T-cell (primary cell): ENCODE data around the gene CFAP70. TPM values are rescaled to one million over a fixed set of nuclear protein-coding genes. Genes with fewer than 3 reads are reported as not detected.

ENCODE experiments used
- ATAC-seq, 4 experiments: fragments of 200-7000 bp in 3 of 4; fragments of 150-1000 bp in 1 of 4; cut with Tn5 transposase; replicated peaks in 1 of 4; 1 replicate in 3 of 4; 2 replicates in 1 of 4; pipeline ENCODE4 v1.10.0; 2021; ENCODE audit warnings: moderate library complexity in 3 of 4, mild to moderate bottlenecking in 2 of 4, moderate number of reproducible peaks in 1 of 4
- CTCF ChIA-PET, 2 donors: fragments of 300-600 bp; sonication (Branson Sonifier 250); formaldehyde crosslinking; loops; one replicate each; lab custom pipeline; 2022; ENCODE audit warnings: antibody characterized with exemption in 2 of 2; lab: Charles Lee
- POLR2A ChIA-PET, 2 donors: fragments of 300-600 bp; sonication (Branson Sonifier 250); formaldehyde crosslinking; loops; one replicate each; lab custom pipeline; 2022; ENCODE audit warnings: antibody characterized with exemption in 2 of 2; lab: Charles Lee
- DNase-seq, 35 experiments: peaks; one replicate each; pipeline versions ENCODE4 v3.0.0 to v3.0.0-alpha.2; 2013 to 2023
- H3K27ac ChIP-seq: one replicate; pipeline ENCODE4 v1.5.1; 2013; ENCODE audit warnings: low read length
- H3K27me3 ChIP-seq, 2 experiments: replicated peaks in 1 of 2; 1 replicate in 1 of 2; 2 replicates in 1 of 2; pipeline versions ENCODE4 v1.6.1 to v1.7.0; 2013; ENCODE audit warnings: low read length in 1 of 2, mixed read lengths in 1 of 2; ENCODE audit not compliant: control insufficient read depth in 2 of 2, insufficient read depth in 2 of 2; ENCODE audit errors: extremely low read depth in 1 of 2
- H3K36me3 ChIP-seq, 2 donors: 1 replicate in 1 of 2; 2 replicates in 1 of 2; pipeline versions ENCODE4 v1.6.1 to v1.7.0; 2013; ENCODE audit warnings: low read length in 1 of 2; ENCODE audit not compliant: control insufficient read depth in 2 of 2, insufficient read depth in 1 of 2; ENCODE audit errors: extremely low read depth in 1 of 2
- H3K4me1 ChIP-seq, 2 experiments: 1 replicate in 1 of 2; 2 replicates in 1 of 2; pipeline versions ENCODE4 v1.6.1 to v1.7.0; 2013; ENCODE audit warnings: low read length in 2 of 2, mixed read lengths in 1 of 2; ENCODE audit not compliant: insufficient read depth in 2 of 2, control insufficient read depth in 1 of 2; ENCODE audit errors: extremely low read depth in 1 of 2
- H3K4me3 ChIP-seq, 2 donors: 1 replicate in 1 of 2; 2 replicates in 1 of 2; pipeline versions ENCODE4 v1.5.1 to v1.7.0; 2013; ENCODE audit warnings: mild to moderate bottlenecking in 2 of 2, low read length in 1 of 2, moderate library complexity in 1 of 2; ENCODE audit not compliant: control insufficient read depth in 1 of 2; ENCODE audit errors: extremely low read depth in 1 of 2
- H3K9me3 ChIP-seq: 2 replicates; pipeline ENCODE4 v1.7.0; 2013
- H3K27ac Mint-ChIP-seq, 2 donors: one replicate each; pipeline ENCODE4 v1.8.0; 2020 to 2021; ENCODE audit warnings: mild to moderate bottlenecking in 2 of 2, mixed read lengths in 2 of 2
- H3K27me3 Mint-ChIP-seq, 2 donors: one replicate each; pipeline ENCODE4 v1.8.0; 2021 to 2022; ENCODE audit warnings: mixed read lengths in 2 of 2
- H3K36me3 Mint-ChIP-seq: one replicate; pipeline ENCODE4 v1.8.0; 2021; ENCODE audit warnings: mixed read lengths
- H3K4me1 Mint-ChIP-seq, 3 donors: one replicate each; pipeline ENCODE4 v1.8.0; 2020 to 2022; ENCODE audit warnings: mixed read lengths in 3 of 3, mild to moderate bottlenecking in 1 of 3
- H3K4me3 Mint-ChIP-seq, 3 donors: one replicate each; pipeline ENCODE4 v1.8.0; 2020 to 2022; ENCODE audit warnings: mild to moderate bottlenecking in 3 of 3, mixed read lengths in 3 of 3, moderate library complexity in 3 of 3
- H3K9me3 Mint-ChIP-seq, 3 donors: one replicate each; pipeline ENCODE4 v1.8.0; 2020 to 2022; ENCODE audit warnings: mixed read lengths in 3 of 3
- WGBS: methylation state at CpG from one replicate; pipeline ENCODE4 v1.1.5; 2013; ENCODE audit warnings: missing lambda C conversion rate; ENCODE audit not compliant: insufficient coverage; 5-methylcytosine and 5-hydroxymethylcytosine counted together
- total RNA-seq, 35 experiments: library from RNA in 6 of 35; stranded (reverse) in 6 of 35; fragments of 120-200 nt in 1 of 35; gene quantifications; one replicate each; pipeline versions ENCODE4 v1.2.1 to v1.2.4 and lab custom pipeline; 2013 to 2026

Gene CFAP70
- total RNA-seq, 5 donors from 2014 or later (not counting 1 experiment from before 2014, with no cell fraction given), result 1.9 to 4.0 (median 3.2) TPM

DNA sequence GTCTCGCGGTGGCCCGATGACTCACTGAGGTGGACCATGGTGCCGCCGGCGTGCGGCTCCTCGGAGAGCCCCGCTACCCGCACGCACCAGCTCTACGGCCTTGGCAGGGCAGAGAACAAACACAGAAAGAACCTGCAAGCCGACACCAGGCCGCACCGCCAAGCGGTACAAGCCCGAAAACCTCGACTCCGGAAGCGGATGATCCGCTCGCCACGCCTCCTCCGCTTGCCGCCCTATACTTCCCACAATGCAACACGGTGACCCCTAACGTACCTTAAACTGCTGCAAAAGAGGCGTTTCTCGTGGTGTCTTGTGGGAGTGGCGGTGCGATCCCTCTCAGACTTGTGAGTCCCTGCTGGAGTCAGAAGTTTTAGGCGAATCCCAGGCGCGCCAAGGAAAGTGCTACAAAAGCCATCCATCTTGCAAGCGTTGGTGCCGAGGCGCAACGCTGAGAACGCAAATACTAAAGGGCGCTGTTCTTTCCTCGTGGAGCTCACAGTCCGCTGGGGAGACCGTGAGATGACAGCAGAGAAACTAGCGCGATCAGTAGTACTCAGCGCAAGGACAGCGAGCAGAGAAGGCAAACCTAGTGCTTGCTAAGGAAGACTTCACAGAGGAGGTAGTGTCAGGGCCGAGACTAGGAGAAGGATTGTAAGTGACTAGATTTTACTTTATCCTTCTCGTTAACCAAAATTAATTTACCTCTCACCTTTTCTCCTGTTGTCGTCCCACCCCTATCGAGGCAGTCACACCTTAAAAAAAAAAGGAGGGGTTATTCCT lies 106.0 kb downstream of the CFAP70 start, which contains the start of gene MRPS16:
MRPS16 (minus strand) TSS at position 200 of the 780 bp plus-strand sequence; CDS start at position 38, 162 bp downstream.
- no peaks in the 10 kb centered on the region for H3K9me3 ChIP-seq
- POLR2A ChIA-PET, result interaction anchor here (0.6 to 1.0 kb wide), 5 partner anchors 10 to 909 kb away, joined by 3 to 6 read pairs (median 3); partner anchors contain the start of gene P4HA1 (in 1 of the 2)
- Mint-ChIP-seq H3K4me3 (peak within 1 kb of the TSS; percentile 90 to 98 (median 98)), H3K4me1 (peaks cover 23 to 45% (median 37%) of the 10 kb centered on the region in 3 donors), H3K27ac (peak within 1 kb of the TSS; percentile 94 to 97), H3K9me3 (no peaks in the 10 kb centered on the region), H3K36me3 (peaks cover 10% of the 10 kb centered on the region), H3K27me3 (no peaks in the 10 kb centered on the region)
- H3K27me3 ChIP-seq, result no peaks in the 10 kb centered on the region
- H3K36me3 ChIP-seq, result peaks cover 0 to 14% of the 10 kb centered on the region in 2 donors
- ATAC-seq (peak; percentile 90 to 93 (median 91)), DNase-seq (peak; percentile 80 to 96 (median 91))
- H3K4me1 ChIP-seq, result peaks cover 19 to 23% of the 10 kb centered on the region in 2 experiments
- peak within 1 kb of the TSS; percentile 85 for H3K27ac ChIP-seq
- H3K4me3 ChIP-seq, result peak within 1 kb of the TSS; percentile 78 to 95
- 0% methylated on average over 39 of the region's 51 CpGs for WGBS
- CTCF ChIA-PET, result interaction anchor here in 1 of 2 donors (0.6 to 0.7 kb wide), 3 partner anchors 88 to 1935 kb away, joined by 3 read pairs; no protein-coding TSS in a partner anchor

DNA sequence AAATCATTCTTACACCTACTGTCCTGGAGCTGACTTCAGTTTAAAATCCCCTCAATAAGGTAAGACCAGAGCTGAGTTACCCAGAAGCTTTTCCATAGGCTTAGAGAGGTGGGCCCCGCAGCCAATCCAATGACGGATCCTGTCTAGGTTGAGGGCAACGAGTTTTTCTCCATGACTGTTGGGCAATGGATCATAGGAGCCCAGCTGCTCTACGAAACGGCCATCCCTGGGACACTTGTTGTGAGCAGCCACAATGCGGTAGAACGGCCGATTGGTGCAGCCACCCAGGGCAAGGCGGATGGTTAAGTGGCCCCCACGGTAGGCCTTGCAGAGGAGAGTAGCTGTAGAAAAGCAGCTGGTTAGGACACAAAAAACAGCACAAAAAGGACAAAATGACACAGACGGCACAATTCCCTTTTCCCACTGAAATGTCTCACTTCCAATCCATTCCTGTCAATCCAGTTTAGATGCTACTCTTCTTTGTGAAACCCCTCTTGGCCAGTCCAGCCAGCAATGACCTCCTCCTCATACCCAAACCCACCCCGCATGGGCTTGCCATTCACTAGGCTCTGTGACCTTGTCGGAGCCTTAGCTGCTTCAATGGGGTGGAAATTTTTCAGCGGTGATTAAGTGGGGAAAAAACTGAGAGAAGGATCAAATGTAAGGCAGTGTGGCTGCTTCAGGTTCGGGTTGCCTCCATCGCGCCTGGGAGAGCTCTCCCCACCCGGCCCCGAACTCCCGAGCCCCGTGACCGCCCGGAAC lies 106.8 kb downstream of the CFAP70 start:
- Mint-ChIP-seq H3K27me3 (no peaks in the 10 kb centered on the region), H3K9me3 (no peaks in the 10 kb centered on the region), H3K4me3 (peak overlapping the region; percentile 90 to 98 (median 98)), H3K4me1 (peaks cover 31 to 50% (median 42%) of the 10 kb centered on the region in 3 donors), H3K36me3 (peaks cover 10% of the 10 kb centered on the region), H3K27ac (peak overlapping the region; percentile 94 to 97)
- ATAC-seq, result peak in 3 of 4 experiments; percentile 57 to 64 (median 60)
- Histone ChIP-seq H3K36me3 (peaks cover 0 to 14% of the 10 kb centered on the region in 2 donors), H3K4me1 (peaks cover 22 to 26% of the 10 kb centered on the region in 2 experiments), H3K27me3 (no peaks in the 10 kb centered on the region), H3K4me3 (peak overlapping the region; percentile 78 to 95), H3K27ac (peak overlapping the region; percentile 85), H3K9me3 (no peaks in the 10 kb centered on the region)
- ChIA-PET CTCF (interaction anchor here in 1 of 2 donors (0.6 kb wide), 1 partner anchor 1935 kb away, joined by 3 read pairs; no protein-coding TSS in a partner anchor), POLR2A (interaction anchor here (0.6 to 1.0 kb wide), 7 partner anchors 22 to 1058 kb away, joined by 3 to 6 read pairs (median 3); partner anchors contain the start of gene P4HA1 (in 1 of the 2))
- WGBS, result 17% methylated on average over 22 of the region's 23 CpGs
- DNase-seq, result peak in 2 of 35 experiments; percentile 3 to 8

DNA sequence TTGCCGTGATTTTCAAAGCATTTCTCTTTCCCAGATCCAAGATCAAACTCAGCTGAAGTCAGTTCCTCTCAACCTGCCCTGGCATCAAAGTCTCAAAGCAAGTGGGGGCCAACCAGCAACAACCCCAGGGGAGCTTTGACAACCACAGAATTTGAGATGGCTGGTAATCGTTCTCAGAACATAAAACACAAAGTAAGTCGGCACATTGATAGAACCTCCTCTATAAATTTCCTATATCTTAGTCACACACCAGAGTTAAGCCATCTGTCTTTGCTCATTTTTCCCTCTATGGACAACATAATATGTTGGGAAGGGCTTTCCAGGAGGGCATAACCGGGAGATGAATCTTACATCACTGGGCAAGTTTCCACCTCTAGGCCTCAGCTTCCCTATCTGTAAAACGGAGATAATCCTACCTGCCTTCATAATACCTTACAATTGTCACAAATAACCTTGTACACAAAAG lies 110.4 kb downstream of the CFAP70 start:
- peaks cover 22% of the 10 kb centered on the region for H3K36me3 Mint-ChIP-seq
- peak overlapping the region; percentile 96 for H3K27ac Mint-ChIP-seq

DNA sequence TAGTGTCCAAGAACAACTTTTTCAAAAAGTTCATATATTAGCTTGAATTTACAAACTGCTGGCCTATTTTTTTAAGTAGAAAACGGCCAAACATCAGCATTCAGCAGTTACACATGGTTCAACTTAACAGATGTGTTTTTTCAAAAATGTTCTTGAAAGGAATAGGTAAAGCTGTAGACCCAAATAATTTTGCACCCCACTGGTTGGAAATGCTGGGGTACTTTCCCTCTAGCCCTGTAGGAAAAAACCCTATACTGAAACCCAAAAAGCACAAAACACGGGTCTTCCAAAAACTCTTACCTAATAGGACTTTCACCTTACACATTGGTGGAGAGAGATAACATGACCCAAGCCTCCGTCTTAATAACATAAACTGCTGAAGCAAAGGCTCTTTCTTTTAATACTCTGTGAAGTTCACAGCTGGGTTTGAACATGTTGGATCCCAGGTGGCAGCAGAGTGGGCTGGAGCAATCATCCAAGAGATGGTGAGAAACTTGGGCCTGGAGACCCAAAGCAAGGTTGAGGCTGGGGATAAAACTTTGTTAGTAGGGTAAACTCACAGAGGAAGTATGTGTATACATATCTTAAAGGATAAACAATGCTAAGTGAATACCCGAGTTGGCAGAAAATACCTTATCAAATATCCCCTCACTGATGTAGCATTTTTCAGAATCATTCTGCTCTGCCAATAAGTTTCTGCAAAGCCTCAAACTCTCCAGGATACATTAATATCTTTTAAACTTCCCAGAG lies 111.0 kb downstream of the CFAP70 start:
- Histone ChIP-seq H3K4me1 (peaks cover 28 to 31% of the 10 kb centered on the region in 2 experiments), H3K27me3 (no peaks in the 10 kb centered on the region), H3K9me3 (no peaks in the 10 kb centered on the region), H3K36me3 (peaks cover 0 to 34% of the 10 kb centered on the region in 2 donors), H3K4me3 (peak overlapping the region; percentile 83 to 91), H3K27ac (peak overlapping the region; percentile 92)
- Mint-ChIP-seq H3K4me1 (peaks cover 57 to 71% (median 60%) of the 10 kb centered on the region in 3 donors), H3K27ac (peak overlapping the region; percentile 96), H3K4me3 (peak overlapping the region; percentile 91 to 97 (median 94)), H3K36me3 (peaks cover 24% of the 10 kb centered on the region), H3K27me3 (no peaks in the 10 kb centered on the region), H3K9me3 (no peaks in the 10 kb centered on the region)
- ATAC-seq, result no peak
- ChIA-PET POLR2A (interaction anchor here (0.6 to 1.5 kb wide), 5 partner anchors 151 to 999 kb away, joined by 3 to 6 read pairs (median 5); partner anchors contain the start of gene P4HA1 (in 1 of the 2)), CTCF (interaction anchor here (0.6 to 1.5 kb wide), 2 partner anchors 16 to 401 kb away, joined by 3 to 5 read pairs; no protein-coding TSS in a partner anchor)
- WGBS, result no CpG with 5 or more reads among the region's 4 CpGs
- DNase-seq, result no peak

More for the DNA sequence above, 110.4 kb downstream of the CFAP70 start:
- Histone ChIP-seq H3K36me3 (peaks cover 0 to 29% of the 10 kb centered on the region in 2 donors), H3K4me3 (no peak overlapping the region), H3K27me3 (no peaks in the 10 kb centered on the region), H3K9me3 (no peaks in the 10 kb centered on the region), H3K27ac (peak overlapping the region; percentile 92), H3K4me1 (peaks cover 30 to 35% of the 10 kb centered on the region in 2 experiments)
- 91% methylated on average over 1 of the region's 5 CpGs for WGBS
- ChIA-PET CTCF (no interaction called here), POLR2A (interaction anchor here (0.6 to 0.7 kb wide), 2 partner anchors 168 to 1000 kb away, joined by 3 to 4 read pairs; no protein-coding TSS in a partner anchor)
- no peaks in the 10 kb centered on the region for H3K9me3 Mint-ChIP-seq
- H3K4me3 Mint-ChIP-seq, result peak overlapping the region in 2 of 3 donors; percentile 13 to 37
- H3K4me1 Mint-ChIP-seq, result peaks cover 57 to 77% (median 66%) of the 10 kb centered on the region in 3 donors
- H3K27me3 Mint-ChIP-seq, result no peaks in the 10 kb centered on the region
- DNase-seq (no peak), ATAC-seq (no peak)

DNA sequence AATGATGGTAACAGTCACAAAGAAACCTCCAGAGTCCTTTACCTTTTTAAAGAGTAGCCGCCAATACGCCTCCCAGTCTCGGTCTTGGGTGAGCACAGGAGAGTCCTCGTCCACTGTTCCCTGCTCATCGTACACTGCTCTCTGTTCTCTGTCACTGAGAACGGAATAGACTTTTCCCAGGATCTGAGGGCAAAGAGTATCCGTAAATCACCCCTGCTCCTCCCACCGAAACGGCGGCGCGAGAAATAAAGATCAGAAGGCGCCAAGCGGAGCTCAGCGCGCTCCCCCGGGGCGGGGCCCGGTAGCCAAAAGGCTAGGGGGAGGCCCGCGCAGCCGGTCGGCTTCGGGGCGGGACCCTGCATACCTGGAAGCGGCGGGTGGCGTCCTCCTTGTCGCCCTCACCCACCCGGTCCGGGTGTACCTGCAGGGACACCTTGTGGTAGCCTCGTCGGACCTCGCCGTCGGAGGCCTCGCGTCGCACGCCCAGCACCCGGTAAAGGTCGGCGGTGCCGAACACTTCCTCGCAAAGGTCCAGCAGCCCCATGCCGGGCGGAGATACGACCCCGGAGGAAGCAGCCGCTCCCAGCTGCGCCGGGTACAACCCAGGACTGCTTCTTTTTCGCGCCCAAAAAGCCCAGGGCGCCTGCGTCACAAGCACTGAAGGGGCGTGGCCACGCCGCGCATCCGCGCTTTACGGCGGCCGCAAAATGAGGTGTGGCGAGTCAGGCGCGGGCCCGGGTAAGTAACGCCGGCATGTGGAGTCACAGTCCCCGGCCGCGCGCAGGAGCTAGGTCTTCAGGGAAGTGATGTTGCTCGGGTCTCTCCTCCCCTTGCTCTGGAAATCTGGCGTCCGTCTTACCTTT lies 111.8 kb downstream of the CFAP70 start, which contains the start of gene DNAJC9:
DNAJC9 (minus strand) TSS at position 610 of the 863 bp plus-strand sequence; CDS start at position 544, 66 bp downstream.
- ATAC-seq, result peak; percentile 88 to 89 (median 88)
- peaks cover 25 to 28% of the 10 kb centered on the region in 2 experiments for H3K4me1 ChIP-seq
- no peaks in the 10 kb centered on the region for H3K9me3 ChIP-seq
- H3K4me3 Mint-ChIP-seq, result peak within 1 kb of the TSS; percentile 91 to 97 (median 94)
- no peaks in the 10 kb centered on the region for H3K27me3 ChIP-seq
- ChIA-PET POLR2A (interaction anchor here (0.8 to 1.5 kb wide), 5 partner anchors 9 to 1985 kb away, joined by 3 to 6 read pairs (median 5); partner anchors contain the start of gene P4HA1 (in 1 of the 2)), CTCF (interaction anchor here (0.6 to 1.5 kb wide), 2 partner anchors 17 to 402 kb away, joined by 3 to 5 read pairs; no protein-coding TSS in a partner anchor)
- under 1% methylated on average over 71 of the region's 78 CpGs for WGBS
- H3K4me1 Mint-ChIP-seq, result peaks cover 52 to 64% (median 56%) of the 10 kb centered on the region in 3 donors
- peaks cover 24% of the 10 kb centered on the region for H3K36me3 Mint-ChIP-seq
- peak within 1 kb of the TSS; percentile 92 for H3K27ac ChIP-seq
- no peaks in the 10 kb centered on the region for H3K9me3 Mint-ChIP-seq
- peak; percentile 92 to 99 (median 95) for DNase-seq
- peak within 1 kb of the TSS; percentile 83 to 91 for H3K4me3 ChIP-seq
- peak within 1 kb of the TSS; percentile 96 for H3K27ac Mint-ChIP-seq
- no peaks in the 10 kb centered on the region for H3K27me3 Mint-ChIP-seq
- H3K36me3 ChIP-seq, result peaks cover 0 to 40% of the 10 kb centered on the region in 2 donors
